ENCODE data around the gene KDM2B. TPM values are rescaled to one million over a fixed set of nuclear protein-coding genes. Genes with fewer than 3 reads are reported as not detected.

The KDM2B gene
- total and polyA plus RNA-seq, 2 experiments from 2014 or later: 59.4 to 161 TPM

GRCh38 chr12:121465921-121466793 lies 114.7 kb downstream of the KDM2B start:
- H3K4me1 ChIP-seq (ENCODE audit: insufficient read depth): peaks cover 12% of the 10 kb centered on the region; the same call in 1 of the 2 replicates
- TF ChIP-seq ZNF114 (CRISPR knock-in tag; IDR thresholded peaks at IDR 0.05): no peak
- TF ChIP-seq CTCF (conservative IDR thresholded peaks at IDR 0.05; ENCODE audit: low read depth in 2 of 2): no peak
- TF ChIP-seq EZH2phosphoT487 (IDR thresholded peaks at IDR 0.05; ENCODE audit: unreplicated experiment): no peak
- TF ChIP-seq CREB1 (CRISPR knock-in tag; IDR thresholded peaks at IDR 0.05; ENCODE audit: low read depth): no peak
- no peak for TF ChIP-seq ZNF462 (CRISPR knock-in tag; IDR thresholded peaks at IDR 0.05)
- TF ChIP-seq NANOG (IDR thresholded peaks at IDR 0.05; ENCODE audit: borderline replicate concordance): no peak
- TF ChIP-seq JUNB (IDR thresholded peaks at IDR 0.05; ENCODE audit: unreplicated experiment): no peak
- no peak for TF ChIP-seq STAT1 (IDR thresholded peaks at IDR 0.05; ENCODE audit: unreplicated experiment)
- no peak for TF ChIP-seq ZNF331 (CRISPR knock-in tag; IDR thresholded peaks at IDR 0.05; ENCODE audit: low read depth)
- TF ChIP-seq REST (IDR thresholded peaks at IDR 0.05; ENCODE audit: unreplicated experiment): no peak
- TF ChIP-seq POLR2AphosphoS5 (IDR thresholded peaks at IDR 0.05; ENCODE audit: low read depth): no peak
- no peak for TF ChIP-seq EZH2 (IDR thresholded peaks at IDR 0.05; ENCODE audit: low read depth, unreplicated experiment)
- TF ChIP-seq ETS1 (IDR thresholded peaks at IDR 0.05): no peak
- peak overlapping the region; percentile 60 for H3K4me3 ChIP-seq
- peak overlapping the region; percentile 85 for H3K4me2 ChIP-seq
- peaks cover 53% of the 10 kb centered on the region for H3K79me2 ChIP-seq (replicated peaks; ENCODE audit: insufficient read depth)
- no peaks in the 10 kb centered on the region for H3K9me2 ChIP-seq (ENCODE audit: insufficient read depth)
- no peaks in the 10 kb centered on the region for H3K27me3 ChIP-seq (ENCODE audit: insufficient read depth)
- peaks cover 11% of the 10 kb centered on the region for H3K27me3 Mint-ChIP-seq (ENCODE audit: insufficient read depth, low read depth, poor library complexity)
- ATAC-seq (no peak), DNase-seq (ENCODE audit: low spot score) (peak; percentile 51)
- H3K9me3 Mint-ChIP-seq: no peaks in the 10 kb centered on the region; the same call in 1 of the 3 replicates
- H3K27ac Mint-ChIP-seq: no peak overlapping the region; the same call in 1 of the 2 replicates
- peaks cover 44% of the 10 kb centered on the region for H4K20me1 ChIP-seq (replicated peaks; ENCODE audit: insufficient read depth)
- no peak overlapping the region for H3K27ac ChIP-seq (ENCODE audit: low read depth)
- peaks cover 25% of the 10 kb centered on the region; the same call in 1 of the 2 replicates for H3F3A ChIP-seq (replicated peaks; ENCODE audit: low read depth)
- H3K4me3 Mint-ChIP-seq: peak overlapping the region; percentile 88
- H3K4me1 Mint-ChIP-seq: peaks cover 31% of the 10 kb centered on the region
- no peaks in the 10 kb centered on the region for H3K36me3 ChIP-seq (ENCODE audit: insufficient read depth)
- H2AFZ ChIP-seq: no peak overlapping the region
- peaks cover 7% of the 10 kb centered on the region for H3K36me3 Mint-ChIP-seq (ENCODE audit: low read depth)

All from GM23338 (cell line).